CD4-positive, alpha-beta memory T cell (primary cell): Measurements from ENCODE around the gene CCL2. TPM values are rescaled to one million over a fixed set of nuclear protein-coding genes. Genes with fewer than 3 reads are reported as not detected.

ENCODE experiments used
- CTCF ChIA-PET: fragments of 350-600 bp; sonication (Branson Sonifier 250); formaldehyde crosslinking; loops from one replicate; lab custom pipeline; 2021; ENCODE audit warnings: inconsistent platforms; ENCODE audit not compliant: partially characterized antibody; lab: Charles Lee
- POLR2A ChIA-PET: fragments of 350-600 bp; sonication (Branson Sonifier 250); formaldehyde crosslinking; loops from one replicate; lab custom pipeline; 2021; ENCODE audit not compliant: partially characterized antibody; lab: Charles Lee
- DNase-seq, 5 donors: peaks; one replicate each; pipeline versions ENCODE4 v3.0.0 to v3.0.0-alpha.2; 2020 to 2022; ENCODE audit warnings: mixed read lengths in 1 of 5
- H3K27ac ChIP-seq: one replicate; pipeline ENCODE4 v1.7.0; 2013; ENCODE audit warnings: low read depth, low read length
- H3K27me3 ChIP-seq: 2 replicates; pipeline ENCODE4 v1.7.0; 2013; ENCODE audit warnings: mild to moderate bottlenecking, low read length, moderate library complexity; ENCODE audit not compliant: insufficient read depth
- H3K36me3 ChIP-seq: 2 replicates; pipeline ENCODE4 v1.7.0; 2013; ENCODE audit warnings: mild to moderate bottlenecking, low read length, moderate library complexity; ENCODE audit not compliant: insufficient read depth
- H3K4me1 ChIP-seq: 2 replicates; pipeline ENCODE4 v1.7.0; 2013; ENCODE audit warnings: mild to moderate bottlenecking, low read length, moderate library complexity; ENCODE audit not compliant: insufficient read depth
- H3K4me3 ChIP-seq, 2 donors: one replicate each; pipeline ENCODE4 v1.7.0; 2013; ENCODE audit warnings: low read length in 2 of 2, mild to moderate bottlenecking in 1 of 2
- H3K9me3 ChIP-seq, 2 donors: one replicate each; pipeline ENCODE4 v1.7.0; 2013; ENCODE audit warnings: low read length in 2 of 2, control low read depth in 1 of 2; ENCODE audit not compliant: control insufficient read depth in 1 of 2
- H3K27ac Mint-ChIP-seq, 7 donors: one replicate each; pipeline ENCODE4 v1.8.0; 2020 to 2021; ENCODE audit warnings: mixed read lengths in 7 of 7, mild to moderate bottlenecking in 6 of 7, inconsistent platforms in 3 of 7, moderate library complexity in 3 of 7
- H3K27me3 Mint-ChIP-seq, 2 donors: one replicate each; pipeline ENCODE4 v1.8.0; 2020 to 2021; ENCODE audit warnings: mixed read lengths in 2 of 2
- H3K36me3 Mint-ChIP-seq, 2 donors: one replicate each; pipeline ENCODE4 v1.8.0; 2020 to 2021; ENCODE audit warnings: mixed read lengths in 2 of 2, inconsistent platforms in 1 of 2, mild to moderate bottlenecking in 1 of 2
- H3K4me1 Mint-ChIP-seq, 4 donors: one replicate each; pipeline ENCODE4 v1.8.0; 2020 to 2021; ENCODE audit warnings: mixed read lengths in 4 of 4, mild to moderate bottlenecking in 1 of 4
- H3K4me3 Mint-ChIP-seq, 8 donors: one replicate each; pipeline ENCODE4 v1.8.0; 2020 to 2021; ENCODE audit warnings: mixed read lengths in 8 of 8, mild to moderate bottlenecking in 7 of 8, moderate library complexity in 6 of 8, inconsistent platforms in 3 of 8
- H3K9me3 Mint-ChIP-seq, 8 donors: one replicate each; pipeline ENCODE4 v1.8.0; 2020 to 2021; ENCODE audit warnings: mixed read lengths in 8 of 8, mild to moderate bottlenecking in 5 of 8, inconsistent platforms in 3 of 8, moderate library complexity in 1 of 8
- intact Hi-C: fragments of 100-400 bp; cut with micrococcal nuclease; formaldehyde crosslinking; loops from one replicate; pipeline ENCODE4 v1.15.1; 2023
- polyA plus RNA-seq, 2 donors: library from polyadenylated mRNA; unstranded; fragments of 300-500 nt; fragmentation: Illumina TruSeq; gene quantifications; one replicate each; pipeline ENCODE4 v1.2.3, GENCODE V29; 2021
- total RNA-seq, 2 experiments: library from RNA; stranded (reverse); gene quantifications; one replicate each; pipeline ENCODE4 v1.2.3, GENCODE V29; 2021

CCL2 gene
- total and polyA plus RNA-seq, 4 experiments from 2014 or later = 16.7 to 20.7 TPM; not detected in 2

- Mint-ChIP-seq H3K4me3 (no peak overlapping the region), H3K9me3 (no peaks in the 10 kb centered on the region), H3K4me1 (peaks cover 0 to 2% (median 0%) of the 10 kb centered on the region in 4 donors), H3K36me3 (no peaks in the 10 kb centered on the region), H3K27ac (no peak overlapping the region), H3K27me3 (peaks cover 24 to 33% of the 10 kb centered on the region in 2 donors)
- no peak overlapping the region for H3K4me3 ChIP-seq
- ChIA-PET CTCF (no interaction called here), POLR2A (no interaction called here)
- intact Hi-C loops = no loop called here
- no peaks in the 10 kb centered on the region for H3K4me1 ChIP-seq
- no peak for DNase-seq
- no peaks in the 10 kb centered on the region for H3K27me3 ChIP-seq
- no peaks in the 10 kb centered on the region for H3K9me3 ChIP-seq
- no peaks in the 10 kb centered on the region for H3K36me3 ChIP-seq
- H3K27ac ChIP-seq = no peak overlapping the region
These were observed 6.7 kb downstream of the CCL2 start for GRCh38 chr17:34261568-34262337.

DNA sequence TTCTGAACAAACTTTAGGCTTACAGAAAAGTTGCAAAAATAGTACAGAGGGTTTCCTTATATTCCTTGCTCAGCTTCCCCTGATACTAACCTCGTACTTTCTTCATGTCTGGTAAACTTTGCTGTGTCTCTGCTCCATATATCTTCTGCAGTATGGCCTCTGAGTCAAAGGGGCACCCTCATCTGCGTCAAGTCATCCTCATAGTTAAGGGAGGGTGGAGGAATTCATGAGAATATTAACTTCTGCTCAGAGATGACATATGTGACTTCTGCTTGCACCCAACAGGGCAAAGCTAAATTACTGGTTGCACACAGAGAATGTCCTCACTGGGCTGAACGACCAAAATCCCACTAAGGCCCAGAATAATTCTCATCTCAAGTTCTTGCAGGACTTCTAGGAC lies 10.6 kb downstream of the CCL2 start:
- Mint-ChIP-seq H3K9me3 (peaks cover 0 to 5% (median 0%) of the 10 kb centered on the region in 8 donors), H3K4me1 (peaks cover 0 to 2% (median 0%) of the 10 kb centered on the region in 4 donors), H3K27me3 (peaks cover 21 to 23% of the 10 kb centered on the region in 2 donors), H3K36me3 (no peaks in the 10 kb centered on the region), H3K27ac (no peak overlapping the region), H3K4me3 (no peak overlapping the region)
- Histone ChIP-seq H3K27me3 (no peaks in the 10 kb centered on the region), H3K36me3 (no peaks in the 10 kb centered on the region), H3K4me3 (no peak overlapping the region), H3K27ac (no peak overlapping the region), H3K9me3 (no peaks in the 10 kb centered on the region), H3K4me1 (no peaks in the 10 kb centered on the region)
- ChIA-PET POLR2A (no interaction called here), CTCF (no interaction called here)
- no peak for DNase-seq
- intact Hi-C loops = no loop called here

GRCh38 chr17:34269969-34270368 lies 14.9 kb downstream of the CCL2 start, which contains the start of gene CCL7:
TSS of gene CCL7 (plus strand) at chr17:34270221. CDS start at chr17:34270291, 70 bp downstream.
- DNase-seq = no peak
- H3K27me3 ChIP-seq = peaks cover 6% of the 10 kb centered on the region
- H3K36me3 ChIP-seq = no peaks in the 10 kb centered on the region
- peak within 1 kb of the TSS in 1 of 7 donors; percentile 48 for H3K27ac Mint-ChIP-seq
- CTCF ChIA-PET = no interaction called here
- peaks cover 0 to 5% (median 0%) of the 10 kb centered on the region in 8 donors for H3K9me3 Mint-ChIP-seq
- H3K4me1 Mint-ChIP-seq = no peaks in the 10 kb centered on the region
- H3K36me3 Mint-ChIP-seq = no peaks in the 10 kb centered on the region
- peaks cover 34 to 51% of the 10 kb centered on the region in 2 donors for H3K27me3 Mint-ChIP-seq
- POLR2A ChIA-PET = no interaction called here
- H3K4me3 ChIP-seq = no peak within 1 kb of the TSS
- H3K4me3 Mint-ChIP-seq = no peak within 1 kb of the TSS
- H3K9me3 ChIP-seq = no peaks in the 10 kb centered on the region
- H3K27ac ChIP-seq = no peak within 1 kb of the TSS
- H3K4me1 ChIP-seq = no peaks in the 10 kb centered on the region
- intact Hi-C loops = no loop called here

DNA sequence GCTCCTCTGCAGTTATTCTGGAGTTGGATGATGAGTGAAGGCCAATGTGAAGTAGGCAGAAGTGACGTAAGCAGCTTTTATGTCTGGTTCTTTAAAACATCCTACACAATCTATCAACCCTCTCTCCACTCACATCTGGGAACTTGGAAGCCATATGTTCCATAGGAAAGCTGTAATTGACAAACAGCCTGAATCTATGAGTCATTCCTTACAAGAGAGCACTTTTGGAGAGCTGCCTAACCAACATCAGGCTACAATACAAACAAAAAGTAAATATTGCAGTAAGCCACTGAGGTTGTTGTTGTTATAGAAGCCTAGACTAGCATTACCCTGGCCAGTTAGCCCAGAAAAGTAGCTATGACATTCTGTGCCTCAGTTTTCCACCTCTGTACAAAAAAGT lies 20.8 kb downstream of the CCL2 start:
- H3K27ac ChIP-seq = no peak overlapping the region
- peaks cover 6% of the 10 kb centered on the region for H3K27me3 ChIP-seq
- H3K4me3 ChIP-seq = no peak overlapping the region
- no peaks in the 10 kb centered on the region for H3K36me3 Mint-ChIP-seq
- H3K9me3 Mint-ChIP-seq = peaks cover 0 to 3% (median 0%) of the 10 kb centered on the region in 8 donors
- no peaks in the 10 kb centered on the region for H3K9me3 ChIP-seq
- H3K4me3 Mint-ChIP-seq = no peak overlapping the region
- no peaks in the 10 kb centered on the region for H3K36me3 ChIP-seq
- H3K27ac Mint-ChIP-seq = no peak overlapping the region
- intact Hi-C loops = no loop called here
- H3K4me1 ChIP-seq = no peaks in the 10 kb centered on the region
- POLR2A ChIA-PET = no interaction called here
- CTCF ChIA-PET = no interaction called here
- H3K4me1 Mint-ChIP-seq = no peaks in the 10 kb centered on the region
- H3K27me3 Mint-ChIP-seq = peaks cover 42 to 60% of the 10 kb centered on the region in 2 donors
- no peak for DNase-seq

DNA sequence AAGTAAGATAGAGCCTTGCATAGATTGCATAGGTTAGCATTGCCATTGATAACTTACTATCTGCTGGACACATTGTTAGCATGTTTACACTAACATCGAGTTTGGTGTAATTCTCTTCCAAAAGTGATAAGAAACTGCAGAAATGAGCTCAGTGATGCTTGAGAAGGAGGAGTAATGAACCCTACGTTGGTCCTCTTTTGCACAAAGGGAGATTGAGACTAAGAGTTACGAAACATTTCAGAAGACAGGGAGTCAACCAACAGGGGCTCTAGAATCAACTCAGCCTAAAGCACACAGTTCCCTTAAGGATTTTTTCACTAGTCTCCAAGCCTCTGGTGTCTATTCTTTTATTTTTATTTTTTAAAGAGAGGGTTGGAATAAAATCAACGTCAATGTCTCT lies 21.7 kb downstream of the CCL2 start:
- no peaks in the 10 kb centered on the region for H3K4me1 ChIP-seq
- peaks cover 6% of the 10 kb centered on the region for H3K27me3 ChIP-seq
- no peaks in the 10 kb centered on the region for H3K36me3 ChIP-seq
- Mint-ChIP-seq H3K27me3 (peaks cover 48 to 59% of the 10 kb centered on the region in 2 donors), H3K9me3 (peaks cover 0 to 3% (median 0%) of the 10 kb centered on the region in 8 donors), H3K4me3 (no peak overlapping the region), H3K36me3 (no peaks in the 10 kb centered on the region), H3K4me1 (no peaks in the 10 kb centered on the region), H3K27ac (no peak overlapping the region)
- DNase-seq = no peak
- intact Hi-C loops = no loop called here
- POLR2A ChIA-PET = no interaction called here
- H3K9me3 ChIP-seq = no peaks in the 10 kb centered on the region
- H3K4me3 ChIP-seq = no peak overlapping the region
- H3K27ac ChIP-seq = no peak overlapping the region
- CTCF ChIA-PET = no interaction called here

- no peak overlapping the region for H3K27ac ChIP-seq
- ChIA-PET POLR2A (no interaction called here), CTCF (no interaction called here)
- H3K4me1 Mint-ChIP-seq = no peaks in the 10 kb centered on the region
- H3K36me3 ChIP-seq = no peaks in the 10 kb centered on the region
- no peak overlapping the region for H3K4me3 ChIP-seq
- no peak for DNase-seq
- no peaks in the 10 kb centered on the region for H3K4me1 ChIP-seq
- H3K9me3 ChIP-seq = no peaks in the 10 kb centered on the region
- no peak overlapping the region for H3K4me3 Mint-ChIP-seq
- H3K27ac Mint-ChIP-seq = no peak overlapping the region
- no peaks in the 10 kb centered on the region for H3K27me3 ChIP-seq
- intact Hi-C loops = no loop called here
- H3K9me3 Mint-ChIP-seq = peaks cover 0 to 3% (median 0%) of the 10 kb centered on the region in 8 donors
- no peaks in the 10 kb centered on the region for H3K36me3 Mint-ChIP-seq
- peaks cover 22 to 35% of the 10 kb centered on the region in 2 donors for H3K27me3 Mint-ChIP-seq
These were observed 28.5 kb downstream of the CCL2 start for GRCh38 chr17:34283571-34283970.

- Mint-ChIP-seq H3K36me3 (no peaks in the 10 kb centered on the region), H3K4me1 (no peaks in the 10 kb centered on the region), H3K9me3 (peaks cover 0 to 3% (median 0%) of the 10 kb centered on the region in 8 donors), H3K27ac (no peak within 1 kb of the TSS), H3K4me3 (no peak within 1 kb of the TSS), H3K27me3 (peaks cover 17 to 31% of the 10 kb centered on the region in 2 donors)
- Histone ChIP-seq H3K9me3 (no peaks in the 10 kb centered on the region), H3K36me3 (no peaks in the 10 kb centered on the region), H3K27me3 (no peaks in the 10 kb centered on the region), H3K27ac (no peak within 1 kb of the TSS), H3K4me1 (no peaks in the 10 kb centered on the region), H3K4me3 (no peak within 1 kb of the TSS)
- intact Hi-C loops = no loop called here
- ChIA-PET POLR2A (no interaction called here), CTCF (no interaction called here)
- no peak for DNase-seq
These were observed 30.3 kb downstream of the CCL2 start, which contains the start of gene CCL11 for GRCh38 chr17:34285286-34285792. TSS of gene CCL11 (plus strand) at chr17:34285742. CDS start at chr17:34285809, 67 bp downstream.
